Measurements from ENCODE around the gene NBPF26.
"Not testable (repeated sequence)": the region's sequence is repeated elsewhere in the genome, so short reads cannot be mapped to it uniquely, and the experiment has no call there.

Gene NBPF26

GRCh38 chr1:120723715-120724402 lies at the start of gene NBPF26:
NBPF26 (plus strand) TSS chr1:120723945.
- not testable (repeated sequence) for FAIRE-seq

GRCh38 chr1:120680106-120680819 lies 43.5 kb upstream of the NBPF26 start:
- not testable (repeated sequence) for FAIRE-seq

GRCh38 chr1:120680938-120681337 lies 42.8 kb upstream of the NBPF26 start:
- FAIRE-seq: not testable (repeated sequence)

GRCh38 chr1:120684397-120684796 lies 39.3 kb upstream of the NBPF26 start:
- FAIRE-seq: not testable (repeated sequence)

- not testable (repeated sequence) for FAIRE-seq
Measured at GRCh38 chr1:120685622-120686021, 38.1 kb upstream of the NBPF26 start.

- FAIRE-seq: not testable (repeated sequence)
Measured at GRCh38 chr1:120687250-120687649, 36.5 kb upstream of the NBPF26 start.

- not testable (repeated sequence) for FAIRE-seq
Measured at GRCh38 chr1:120700807-120701562, 22.8 kb upstream of the NBPF26 start.

GRCh38 chr1:120723358-120723714 lies 409 bp upstream of the NBPF26 start:
- not testable (repeated sequence) for FAIRE-seq

GRCh38 chr1:120724507-120724906 lies 762 bp downstream of the NBPF26 start:
- FAIRE-seq: not testable (repeated sequence)

GRCh38 chr1:120728811-120729210 lies 5.1 kb downstream of the NBPF26 start:
- FAIRE-seq: not testable (repeated sequence)

GRCh38 chr1:120769090-120769489 lies 45.3 kb downstream of the NBPF26 start:
- FAIRE-seq: not testable (repeated sequence)

- FAIRE-seq: not testable (repeated sequence)
Measured at GRCh38 chr1:120805452-120805851, 81.7 kb downstream of the NBPF26 start.

GRCh38 chr1:120811822-120812221 lies 88.1 kb downstream of the NBPF26 start:
- FAIRE-seq: not testable (repeated sequence)

- FAIRE-seq: not testable (repeated sequence)
Measured at GRCh38 chr1:120825051-120825450, 101.3 kb downstream of the NBPF26 start.

GRCh38 chr1:120826623-120827022 lies 102.9 kb downstream of the NBPF26 start:
- FAIRE-seq: not testable (repeated sequence)

GRCh38 chr1:120844186-120844944 lies 120.6 kb downstream of the NBPF26 start:
- not testable (repeated sequence) for FAIRE-seq

- not testable (repeated sequence) for FAIRE-seq
Measured at GRCh38 chr1:120844945-120845330, 121.2 kb downstream of the NBPF26 start.

GRCh38 chr1:120849400-120850286 lies 125.9 kb downstream of the NBPF26 start:
- FAIRE-seq: not testable (repeated sequence)

GRCh38 chr1:120850287-120850536 lies 126.5 kb downstream of the NBPF26 start:
- not testable (repeated sequence) for FAIRE-seq

GRCh38 chr1:120850537-120851421 lies 127.0 kb downstream of the NBPF26 start:
- not testable (repeated sequence) for FAIRE-seq

- not testable (repeated sequence) for FAIRE-seq
Measured at GRCh38 chr1:120858144-120858543, 134.4 kb downstream of the NBPF26 start.
